Ascending aorta (tissue), 2 donors: ENCODE results near the gene CYP2A6. TPM values are rescaled to one million over a fixed set of nuclear protein-coding genes. Genes with fewer than 3 reads are reported as not detected.
A peak's percentile ranks its signal among the peaks of the same experiment; 100 is the strongest.

Source experiments
- DNase-seq, 2 donors: peaks; one replicate each; pipeline ENCODE4 v3.0.0-alpha.2; 2019; ENCODE audit warnings: low spot score in 2 of 2
- H3K27ac ChIP-seq, 2 donors: fragments of 200-600 bp; sonication (generic); one replicate each; pipeline ENCODE4 v1.5.1; 2016 to 2017; ENCODE audit warnings: mild to moderate bottlenecking in 1 of 2
- H3K27me3 ChIP-seq: fragments of 200-600 bp; sonication (generic); one replicate; pipeline ENCODE4 v1.5.1; 2017
- H3K36me3 ChIP-seq, 2 donors: fragments of 200-600 bp; sonication (generic); one replicate each; pipeline ENCODE4 v1.5.1; 2016
- H3K4me1 ChIP-seq, 2 donors: fragments of 200-600 bp; sonication (generic); one replicate each; pipeline ENCODE4 v1.5.1; 2016 to 2017; ENCODE audit warnings: mild to moderate bottlenecking in 1 of 2
- H3K4me3 ChIP-seq, 2 donors: fragments of 200-600 bp; sonication (generic); one replicate each; pipeline ENCODE4 v1.5.1; 2016 to 2017; ENCODE audit warnings: mild to moderate bottlenecking in 1 of 2
- H3K9me3 ChIP-seq, 2 donors: fragments of 200-600 bp; sonication (generic); one replicate each; pipeline ENCODE4 v1.5.1; 2016
- CTCF ChIP-seq, 3 experiments: fragments of 200-600 bp in 2 of 3; fragments of 450-650 bp in 1 of 3; sonication (generic) in 2 of 3; IDR thresholded peaks; one replicate each; pipeline ENCODE4 v1.5.1; 2016 to 2019; ENCODE audit warnings: antibody characterized with exemption in 3 of 3, mild to moderate bottlenecking in 1 of 3, moderate library complexity in 1 of 3
- intact Hi-C: fragments of 100-400 bp; cut with DNase I; formaldehyde crosslinking; loops from one replicate; pipeline ENCODE4 v1.15.1; 2023
- total RNA-seq: library from RNA; depleted of rRNA; stranded (reverse); fragments of >200 nt; gene quantifications from one replicate; pipeline ENCODE4 v1.1.0, GENCODE V29; 2016

The CYP2A6 gene
- total RNA-seq, 1 donor from 2014 or later = not detected

GRCh38 chr19:40803857-40804782 lies 46.1 kb downstream of the CYP2A6 start:
- peak overlapping the region in 1 of 2 donors; percentile 99 for H3K4me3 ChIP-seq
- no peak for TF ChIP-seq CTCF (IDR thresholded peaks at IDR 0.05)
- H3K27ac ChIP-seq = peak overlapping the region; percentile 77 to 90
- intact Hi-C loops = no loop called here
- DNase-seq = no peak
- peaks cover 40 to 61% of the 10 kb centered on the region in 2 donors for H3K4me1 ChIP-seq
- H3K9me3 ChIP-seq = no peaks in the 10 kb centered on the region
- H3K27me3 ChIP-seq = no peaks in the 10 kb centered on the region
- peaks cover 21 to 40% of the 10 kb centered on the region in 2 donors for H3K36me3 ChIP-seq

- no peaks in the 10 kb centered on the region for H3K9me3 ChIP-seq
- H3K4me3 ChIP-seq = peak overlapping the region; percentile 24 to 99
- peak overlapping the region; percentile 77 to 90 for H3K27ac ChIP-seq
- no peak for DNase-seq
- H3K36me3 ChIP-seq = peaks cover 19 to 33% of the 10 kb centered on the region in 2 donors
- intact Hi-C loops = no loop called here
- TF ChIP-seq CTCF (IDR thresholded peaks at IDR 0.05) = no peak
- H3K27me3 ChIP-seq = no peaks in the 10 kb centered on the region
- peaks cover 40 to 61% of the 10 kb centered on the region in 2 donors for H3K4me1 ChIP-seq
Measured at GRCh38 chr19:40803170-40803856, 46.9 kb downstream of the CYP2A6 start.

GRCh38 chr19:40802300-40803169 lies 47.7 kb downstream of the CYP2A6 start:
- Histone ChIP-seq H3K36me3 (peaks cover 11 to 25% of the 10 kb centered on the region in 2 donors), H3K4me1 (peaks cover 40 to 66% of the 10 kb centered on the region in 2 donors), H3K27ac (peak overlapping the region; percentile 77 to 90), H3K27me3 (no peaks in the 10 kb centered on the region), H3K9me3 (no peaks in the 10 kb centered on the region), H3K4me3 (peak overlapping the region; percentile 24 to 99)
- no peak for DNase-seq
- TF ChIP-seq CTCF (IDR thresholded peaks at IDR 0.05) = no peak
- intact Hi-C loops = no loop called here

- no peaks in the 10 kb centered on the region for H3K9me3 ChIP-seq
- peak overlapping the region; percentile 77 to 90 for H3K27ac ChIP-seq
- intact Hi-C loops = no loop called here
- peaks cover 8 to 20% of the 10 kb centered on the region in 2 donors for H3K36me3 ChIP-seq
- H3K4me1 ChIP-seq = peaks cover 40 to 62% of the 10 kb centered on the region in 2 donors
- no peak for DNase-seq
- no peaks in the 10 kb centered on the region for H3K27me3 ChIP-seq
- no peak for TF ChIP-seq CTCF (IDR thresholded peaks at IDR 0.05)
- H3K4me3 ChIP-seq = peak overlapping the region; percentile 93 to 99
Measured at GRCh38 chr19:40801426-40802299, 48.6 kb downstream of the CYP2A6 start.
